SHP77 (cell line): ENCODE data around the gene HEPN1.

Experiments used
- DNase-seq, 2 experiments: peaks; one replicate each; lab custom pipeline; 2025; lab: John Stamatoyannopoulos, UW

The HEPN1 gene

DNA sequence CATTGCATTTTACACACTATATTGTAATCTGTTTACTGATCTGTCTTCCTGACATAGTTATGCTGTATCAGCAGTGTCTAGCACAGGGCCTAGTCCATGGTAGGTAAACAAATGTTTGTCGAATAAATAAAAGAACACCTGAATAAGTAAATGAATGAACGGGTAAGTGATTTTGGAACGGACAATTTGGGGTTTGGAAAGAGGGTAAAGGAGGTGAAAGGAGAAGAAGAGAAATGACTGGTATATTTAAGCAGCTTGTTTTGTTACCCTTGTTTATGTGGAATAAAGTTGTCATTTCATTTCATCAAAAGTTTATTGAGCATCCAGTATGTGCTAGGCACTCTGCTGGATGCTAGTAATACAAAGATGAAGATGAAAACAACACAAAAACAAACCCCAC lies at the start of gene HEPN1:
Gene HEPN1 (plus strand): TSS at position 301 of the 400 bp plus-strand sequence.
- DNase-seq: no peak

GRCh38 chr11:124869331-124869730 lies 49.7 kb upstream of the HEPN1 start:
- no peak for DNase-seq

DNA sequence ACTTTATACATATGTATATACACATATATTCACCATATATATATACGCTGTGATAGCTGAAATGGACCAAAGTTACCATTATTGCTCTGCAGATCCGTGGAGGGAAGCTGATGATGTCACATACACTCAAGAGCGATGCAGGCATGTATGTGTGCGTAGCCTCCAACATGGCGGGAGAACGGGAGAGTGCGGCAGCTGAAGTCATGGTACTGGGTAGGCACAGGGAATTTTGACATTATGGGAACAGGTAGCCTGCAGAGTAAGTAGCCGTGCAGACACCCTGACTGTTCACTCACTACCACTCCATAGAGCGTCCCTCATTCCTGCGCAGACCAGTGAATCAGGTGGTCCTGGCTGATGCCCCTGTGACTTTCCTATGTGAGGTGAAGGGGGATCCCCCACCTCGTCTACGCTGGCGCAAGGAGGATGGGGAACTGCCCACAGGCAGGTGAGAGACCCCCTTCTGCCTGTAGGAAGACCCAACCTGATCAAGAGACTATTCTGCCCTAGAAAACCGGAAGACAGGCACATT lies 49.1 kb upstream of the HEPN1 start:
- DNase-seq: no peak

DNA sequence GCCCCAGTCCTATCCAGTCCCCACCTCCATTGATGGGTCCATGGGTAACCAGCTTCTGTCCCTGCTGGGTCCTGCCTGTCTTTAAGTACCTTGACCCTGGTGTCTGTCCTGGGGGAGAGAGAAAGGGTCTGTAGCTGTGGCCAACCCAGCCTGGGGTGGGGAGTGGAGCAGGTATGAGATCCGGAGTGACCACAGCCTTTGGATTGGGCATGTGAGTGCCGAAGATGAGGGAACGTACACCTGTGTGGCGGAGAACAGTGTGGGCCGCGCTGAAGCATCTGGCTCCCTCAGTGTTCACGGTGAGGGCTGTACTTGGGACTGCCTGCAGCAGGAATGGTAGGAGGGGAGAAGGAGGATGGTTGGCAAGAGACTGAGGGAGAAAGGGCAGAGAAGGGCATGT lies 48.6 kb upstream of the HEPN1 start:
- no peak for DNase-seq

GRCh38 chr11:124872280-124872679 lies 46.8 kb upstream of the HEPN1 start:
- DNase-seq: no peak

DNA sequence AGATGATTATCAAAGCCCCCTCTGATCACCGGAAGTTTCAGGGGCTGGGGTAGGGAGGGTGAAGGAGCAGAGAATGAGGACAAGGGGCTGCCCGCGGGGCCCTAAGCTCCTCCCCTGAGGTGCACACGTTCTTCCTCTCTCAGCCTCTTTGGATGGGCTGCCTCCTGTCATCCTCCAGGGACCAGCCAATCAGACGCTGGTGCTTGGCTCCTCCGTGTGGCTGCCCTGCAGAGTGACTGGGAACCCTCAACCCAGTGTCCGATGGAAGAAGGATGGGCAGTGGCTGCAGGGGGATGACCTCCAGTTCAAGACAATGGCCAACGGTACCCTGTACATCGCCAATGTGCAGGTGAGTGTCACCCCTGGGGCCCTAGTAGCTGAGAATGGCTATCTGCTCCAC lies 46.3 kb upstream of the HEPN1 start:
- no peak for DNase-seq

DNA sequence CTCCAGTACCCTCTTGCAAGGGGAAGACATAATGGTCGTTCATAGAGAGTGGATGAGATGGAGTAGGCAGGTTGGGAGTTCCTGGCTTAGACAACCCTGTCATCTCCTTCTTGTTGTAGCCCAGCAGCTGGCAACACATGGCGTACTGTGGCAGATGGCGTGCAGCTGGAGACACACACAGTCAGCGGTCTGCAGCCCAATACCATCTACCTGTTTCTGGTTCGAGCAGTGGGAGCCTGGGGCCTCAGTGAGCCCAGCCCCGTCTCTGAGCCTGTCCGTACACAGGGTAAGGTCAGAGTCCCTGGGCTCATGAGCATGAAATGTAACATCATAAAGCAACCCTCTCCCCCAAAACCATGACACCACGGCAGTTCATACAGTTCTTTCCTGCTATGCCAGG lies 45.1 kb upstream of the HEPN1 start:
- peak in 1 of 2 experiments; percentile 20 for DNase-seq

- DNase-seq: no peak
These were observed 44.3 kb upstream of the HEPN1 start for GRCh38 chr11:124874571-124875255.

DNA sequence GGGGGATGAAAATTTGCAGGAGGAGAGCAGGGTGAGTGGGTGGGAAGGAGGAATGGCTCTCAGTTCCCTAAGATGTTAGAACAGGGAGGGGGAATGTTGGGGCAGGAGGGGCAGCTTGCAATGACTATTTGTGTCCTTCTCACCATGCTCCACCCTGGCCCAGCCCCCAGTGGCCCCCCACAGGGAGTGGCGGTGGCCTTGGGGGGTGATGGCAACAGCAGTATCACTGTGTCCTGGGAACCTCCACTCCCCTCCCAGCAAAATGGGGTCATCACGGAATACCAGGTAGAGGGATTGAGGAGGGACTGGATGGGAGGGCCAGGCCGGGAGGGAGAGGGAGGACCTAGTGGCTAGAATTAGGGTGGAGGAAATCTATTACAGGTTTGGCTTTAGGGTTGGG lies 43.6 kb upstream of the HEPN1 start:
- DNase-seq: no peak

- DNase-seq: peak; percentile 68 to 77
These were observed 42.9 kb upstream of the HEPN1 start for GRCh38 chr11:124875943-124876817.

DNA sequence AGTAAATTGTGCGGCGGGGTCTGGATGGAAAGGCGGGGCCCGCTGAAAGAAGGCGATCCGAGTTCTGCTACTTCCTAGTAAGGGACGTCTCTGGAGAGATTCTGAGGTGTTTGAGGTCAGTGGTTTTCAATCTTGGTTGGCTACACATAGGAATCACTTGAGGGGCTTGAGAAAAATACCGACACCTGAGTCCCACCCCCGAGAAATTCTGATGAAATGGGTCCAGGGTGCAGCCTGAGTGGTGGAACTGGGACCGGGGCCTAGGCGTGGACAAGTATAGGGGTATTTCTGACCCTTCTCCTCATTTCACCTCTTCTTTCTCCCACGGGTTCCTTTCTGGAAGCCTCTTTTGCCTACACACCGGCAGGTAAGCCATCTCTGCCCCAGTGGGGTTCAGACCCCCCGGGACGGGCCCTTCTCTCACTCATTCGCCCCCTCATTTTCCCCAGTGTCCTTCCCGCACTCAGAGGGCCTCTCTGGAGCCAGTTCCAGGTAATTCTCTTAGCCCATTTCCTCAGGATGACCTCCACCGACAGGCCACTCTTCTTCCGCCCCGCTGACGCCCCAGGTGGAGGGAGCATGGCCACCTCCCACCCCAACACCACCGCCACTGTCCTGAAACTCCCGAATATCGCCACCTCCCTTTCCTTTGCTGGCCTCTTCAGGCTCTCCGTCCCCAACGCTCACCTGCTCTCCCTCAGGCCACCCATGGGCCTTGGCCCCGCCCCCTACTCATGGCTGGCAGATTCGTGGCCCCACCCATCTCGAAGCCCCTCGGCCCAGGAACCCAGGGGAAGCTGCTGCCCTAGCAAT lies 42.0 kb upstream of the HEPN1 start:
- DNase-seq: no peak

DNA sequence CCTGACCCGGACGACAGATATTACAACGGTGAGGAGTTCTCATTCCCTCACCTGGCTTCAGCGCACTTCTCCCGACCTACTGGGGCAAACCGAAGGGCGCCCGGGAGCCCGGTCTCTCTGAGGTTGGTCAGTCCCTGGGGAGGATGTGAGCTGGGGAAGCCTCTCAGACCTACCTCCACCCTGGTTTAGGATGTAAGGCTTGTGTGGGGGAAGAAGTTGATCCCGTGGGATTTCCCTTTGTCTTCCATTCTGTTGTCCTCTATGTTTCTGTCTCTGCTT lies 41.5 kb upstream of the HEPN1 start:
- no peak for DNase-seq

- no peak for DNase-seq
These were observed 40.9 kb upstream of the HEPN1 start for GRCh38 chr11:124877910-124878758.

GRCh38 chr11:124878759-124879492 lies 40.1 kb upstream of the HEPN1 start:
- no peak for DNase-seq

- no peak for DNase-seq
These were observed 39.4 kb upstream of the HEPN1 start for GRCh38 chr11:124879493-124880289.

DNA sequence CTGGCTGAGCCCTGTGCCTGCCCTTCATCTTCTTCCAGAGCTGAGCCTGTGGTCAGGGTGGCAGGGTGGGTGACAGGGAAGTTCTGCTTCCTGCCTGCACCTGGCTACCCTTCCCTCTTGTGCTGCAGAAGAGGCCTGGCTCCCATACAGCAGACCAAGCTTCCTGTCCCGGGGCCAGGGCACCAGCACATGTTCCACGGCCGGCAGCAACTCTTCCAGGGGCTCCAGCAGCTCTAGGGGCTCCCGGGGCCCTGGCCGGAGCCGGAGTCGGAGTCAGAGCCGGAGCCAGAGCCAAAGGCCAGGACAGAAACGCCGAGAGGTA lies 38.8 kb upstream of the HEPN1 start:
- no peak for DNase-seq

DNA sequence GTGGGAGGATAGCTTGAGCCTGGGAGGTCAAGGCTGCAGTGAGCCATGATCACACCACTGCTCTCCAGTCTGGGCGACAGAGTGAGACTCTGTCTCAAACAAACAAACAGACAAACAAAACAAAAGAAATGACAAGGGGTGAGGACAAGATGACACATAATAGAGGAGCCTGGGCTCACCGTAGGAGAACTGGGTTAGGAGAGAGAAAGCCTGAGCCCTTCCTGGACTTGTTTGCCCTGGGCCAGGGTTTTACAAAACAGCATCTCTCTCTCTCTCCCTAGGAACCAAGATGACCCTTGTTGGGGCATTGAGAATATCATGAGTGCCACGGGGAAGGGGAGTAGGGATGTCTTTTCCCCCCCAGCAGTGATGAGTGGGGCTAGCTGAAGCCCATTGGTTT lies 38.1 kb upstream of the HEPN1 start:
- no peak for DNase-seq

- DNase-seq: no peak
These were observed 36.5 kb upstream of the HEPN1 start for GRCh38 chr11:124882339-124883071.

- DNase-seq: no peak
These were observed 34.7 kb upstream of the HEPN1 start for GRCh38 chr11:124884340-124884739.
